A549 (cell line): Measurements from ENCODE around the gene MAP3K9. TPM values are rescaled to one million over a fixed set of nuclear protein-coding genes. Genes with fewer than 3 reads are reported as not detected.

ENCODE experiments used
- ATAC-seq, 2 experiments: fragments of 200-7000 bp in 1 of 2; fragments of >200 bp in 1 of 2; cut with Nextera tagmentation in 1 of 2; cut with Tn5 transposase in 1 of 2; 3 replicates each; pipeline versions ENCODE4 v1.8.0 to v1.9.1; 2018 to 2020; ENCODE audit warnings: mild to moderate bottlenecking in 1 of 2, moderate library complexity in 1 of 2
- CTCF ChIA-PET: fragments of 300-600 bp; sonication (Branson Sonifier 250); formaldehyde crosslinking; extraction: SDS; loops from one replicate; lab custom pipeline; 2021; ENCODE audit warnings: antibody characterized with exemption, inconsistent platforms; lab: Yijun Ruan, JAX
- POLR2A ChIA-PET: fragments of 350-600 bp; formaldehyde crosslinking; extraction: SDS; loops from one replicate; lab custom pipeline; 2021; ENCODE audit warnings: antibody characterized with exemption, inconsistent platforms; lab: Yijun Ruan, JAX
- DNase-seq, 2 experiments: peaks; one replicate each; pipeline versions ENCODE4 v3.0.0 to v3.0.0-alpha.2; 2011 to 2016; ENCODE audit warnings: low read depth in 1 of 2, low spot score in 1 of 2
- FAIRE-seq: peaks from 2 replicates; lab custom pipeline; 2011; peaks lifted over from hg19 to GRCh38; lab: Jason Lieb, UNC
- H3K27ac ChIP-seq, 2 experiments: fragments of >200 bp; sonication (Bioruptor Twin); formaldehyde crosslinking; 3 replicates each; pipeline ENCODE4 v1.5.1; 2016 to 2017
- H3K4me1 ChIP-seq: fragments of >200 bp; sonication (Bioruptor Twin); formaldehyde crosslinking; 3 replicates; pipeline ENCODE4 v1.6.1; 2016
- H3K4me2 ChIP-seq: fragments of >200 bp; sonication (Bioruptor Twin); formaldehyde crosslinking; 3 replicates; pipeline ENCODE4 v1.6.1; 2016
- H3K4me3 ChIP-seq: fragments of >200 bp; sonication (Bioruptor Twin); formaldehyde crosslinking; 3 replicates; pipeline ENCODE4 v1.5.1; 2016
- H3K9me3 ChIP-seq: fragments of >200 bp; sonication (Bioruptor Twin); formaldehyde crosslinking; 3 replicates; pipeline ENCODE4 v1.6.1; 2016
- BCL3 ChIP-seq: fragments of >200 bp; sonication (Bioruptor Twin); formaldehyde crosslinking; IDR thresholded peaks from 3 replicates; pipeline ENCODE4 v1.6.1; 2016
- CEBPB ChIP-seq, 2 experiments: fragments of >200 bp in 1 of 2; sonication (Bioruptor Twin) in 1 of 2; formaldehyde crosslinking in 1 of 2; IDR thresholded peaks; 2 replicates each; pipeline ENCODE4 v1.6.1; 2012 to 2016
- ELK1 ChIP-seq: fragments of 150-350 bp; IDR thresholded peaks from 2 replicates; pipeline ENCODE4 v1.6.1; 2014; ENCODE audit warnings: low read depth, mild to moderate bottlenecking, low read length
- FOXS1 ChIP-seq: fragments of 250-450 bp; sonication (Bioruptor Pico); IDR thresholded peaks from 2 replicates; pipeline ENCODE4 v1.5.0; 2020; ENCODE audit warnings: mild to moderate bottlenecking, moderate library complexity
- GATA3 ChIP-seq: IDR thresholded peaks from 2 replicates; pipeline ENCODE4 v1.6.1; 2012; ENCODE audit warnings: borderline replicate concordance
- HDAC2 ChIP-seq: fragments of 200-600 bp; sonication (generic); IDR thresholded peaks from 2 replicates; pipeline ENCODE4 v1.6.1; 2016
- HEYL ChIP-seq: fragments of 250-450 bp; sonication (Bioruptor Pico); IDR thresholded peaks from 2 replicates; pipeline ENCODE4 v1.8.0; 2021; ENCODE audit warnings: mild to moderate bottlenecking, moderate library complexity
- HMGXB4 ChIP-seq: fragments of 250-450 bp; sonication (Bioruptor Pico); IDR thresholded peaks from 2 replicates; pipeline ENCODE4 v1.5.0; 2021; ENCODE audit warnings: mild to moderate bottlenecking, moderate library complexity, borderline replicate concordance
- JUN ChIP-seq, 2 experiments: fragments of >200 bp; sonication (Bioruptor Twin); formaldehyde crosslinking; IDR thresholded peaks; 2 replicates in 1 of 2; 3 replicates in 1 of 2; pipeline ENCODE4 v1.6.1; 2016 to 2017
- MAX ChIP-seq: IDR thresholded peaks from 2 replicates; pipeline ENCODE4 v1.6.1; 2012
- NFE2L2 ChIP-seq: fragments of 150-350 bp; conservative IDR thresholded peaks from 2 replicates; pipeline ENCODE4 v1.6.1; 2014; ENCODE audit warnings: low read length
- PBX3 ChIP-seq: IDR thresholded peaks from 2 replicates; pipeline ENCODE4 v1.6.1; 2012
- PHF8 ChIP-seq: fragments of 200-600 bp; sonication (generic); IDR thresholded peaks from 2 replicates; pipeline ENCODE4 v1.6.1; 2016; ENCODE audit warnings: low read depth, mild to moderate bottlenecking, antibody characterized with exemption, moderate library complexity, borderline replicate concordance
- POLR2A ChIP-seq: IDR thresholded peaks from 2 replicates; pipeline ENCODE4 v1.6.1; 2012; ENCODE audit warnings: mild to moderate bottlenecking, low read length
- RARB ChIP-seq: fragments of 250-450 bp; sonication (Bioruptor Pico); IDR thresholded peaks from 2 replicates; pipeline ENCODE4 v1.8.0; 2021; ENCODE audit warnings: mild to moderate bottlenecking, moderate library complexity
- REST ChIP-seq: fragments of 200-600 bp; sonication (generic); IDR thresholded peaks from 2 replicates; pipeline ENCODE4 v1.6.1; 2016; ENCODE audit warnings: antibody characterized with exemption, mild to moderate bottlenecking, moderate library complexity
- RFX5 ChIP-seq: fragments of 450-650 bp; IDR thresholded peaks from 2 replicates; pipeline ENCODE4 v1.7.1; 2014; ENCODE audit warnings: antibody characterized with exemption, mild to moderate bottlenecking, moderate library complexity
- TP53 ChIP-seq: fragments of 250-450 bp; sonication (Bioruptor Pico); IDR thresholded peaks from 2 replicates; pipeline ENCODE4 v1.5.0; 2021; ENCODE audit warnings: mild to moderate bottlenecking, moderate library complexity
- ZNF302 ChIP-seq: fragments of 250-450 bp; sonication (Bioruptor Pico); IDR thresholded peaks from 2 replicates; pipeline ENCODE4 v1.9.0; 2021; ENCODE audit warnings: inconsistent platforms, mild to moderate bottlenecking, moderate library complexity
- ZSCAN20 ChIP-seq: fragments of 250-450 bp; sonication (Bioruptor Pico); IDR thresholded peaks from 2 replicates; pipeline ENCODE4 v1.8.0; 2022; ENCODE audit warnings: mild to moderate bottlenecking, moderate library complexity
- WGBS: methylation state at CpG from one replicate; pipeline ENCODE4 v1.1.6; 2017; ENCODE audit errors: missing lambda C conversion rate; 5-methylcytosine and 5-hydroxymethylcytosine counted together
- polyA minus RNA-seq: library from RNA; depleted of rRNA, polyadenylated mRNA; stranded (reverse); fragments of >200 nt; gene quantifications from 2 replicates; pipeline ENCODE4 v1.2.3, GENCODE V29; 2011; rRNA and poly(A)+ RNA removed
- polyA plus RNA-seq, 4 experiments: library from polyadenylated mRNA; depleted of rRNA in 3 of 4; stranded (reverse); fragments of >200 nt; fragmentation: RNase III in 1 of 4; extraction: RNeasy Plus Mini Kit Qiagen cat#74134 plus additional on column Dnase treatment in 1 of 4; gene quantifications; 2 replicates in 3 of 4; 3 replicates in 1 of 4; pipeline ENCODE4 v1.2.3, GENCODE V29; 2011 to 2017

The MAP3K9 gene
- polyA plus RNA-seq (2011; rRNA removed), result 8.5 and 10.2 TPM in 2 replicates
- polyA plus RNA-seq (2012; cell fraction: cytosol; rRNA removed), result 3.0 and 3.8 TPM in 2 replicates
- 6.1 and 7.3 TPM in 2 replicates for polyA plus RNA-seq (2012; cell fraction: nucleus; rRNA removed)
- 5.3 to 6.1 TPM (median 5.4 TPM) in 3 replicates for polyA plus RNA-seq (2017; fragmentation: RNase III; extraction: RNeasy Plus Mini Kit Qiagen cat#74134 plus additional on column Dnase treatment)
- 11.2 and 12.0 TPM in 2 replicates for polyA minus RNA-seq

GRCh38 chr14:70809225-70810219, at the start of gene MAP3K9:
TSS of gene MAP3K9 (minus strand) at chr14:70809513. CDS start at chr14:70809171, 342 bp downstream.
- under 1% methylated on average over 18 of the region's 89 CpGs for WGBS
- H3K4me1 ChIP-seq, result peaks cover 28% of the 10 kb centered on the region

More at GRCh38 chr14:70809225-70810219, at the start of gene MAP3K9:
- TF ChIP-seq FOXS1 (CRISPR knock-in tag), result no peak
- no peak for TF ChIP-seq HMGXB4 (CRISPR knock-in tag)
- TF ChIP-seq ZSCAN20 (CRISPR knock-in tag), result no peak
- TF ChIP-seq GATA3, result no peak
- TF ChIP-seq TP53 (CRISPR knock-in tag), result no peak
- TF ChIP-seq HEYL (CRISPR knock-in tag), result no peak
- no peak for TF ChIP-seq NFE2L2
- no peak for TF ChIP-seq RARB (CRISPR knock-in tag)
- no peak for TF ChIP-seq HDAC2
- peak; percentile 57 for TF ChIP-seq POLR2A
- TF ChIP-seq MAX, result peak; percentile 34; the same call in 1 of the 2 replicates
- TF ChIP-seq RFX5, result no peak
- TF ChIP-seq PHF8, result no peak
- TF ChIP-seq CEBPB (IDR thresholded peaks at IDR 0.05), result no peak
- peak; percentile 41; the same call in 1 of the 2 replicates for TF ChIP-seq REST
- TF ChIP-seq PBX3, result peak; percentile 76; the same call in 1 of the 2 replicates
- 0 out of 3 replicates have a peak, but pooled peaks have one; percentile 16 for TF ChIP-seq BCL3
- TF ChIP-seq ELK1, result no peak
- no peak for TF ChIP-seq ZNF302
- peak in 1 of 2 experiments; percentile 43; a peak in 2 of 5 replicates for TF ChIP-seq JUN (IDR thresholded peaks at IDR 0.05)
- POLR2A ChIA-PET, result interaction anchor here (0.6 to 2.5 kb wide), 10 partner anchors 8 to 1043 kb away, joined by 3 to 18 read pairs (median 4); partner anchors contain the start of genes COX16 and SRSF5
- peak within 1 kb of the TSS; percentile 72 for H3K4me3 ChIP-seq
- peak; percentile 97 for DNase-seq
- peak within 1 kb of the TSS; percentile 98 for H3K4me2 ChIP-seq
- FAIRE-seq, result no peak
- H3K9me3 ChIP-seq, result no peaks in the 10 kb centered on the region
- CTCF ChIA-PET, result interaction anchor here (0.9 to 3.2 kb wide), 13 partner anchors 8 to 208 kb away, joined by 3 to 20 read pairs (median 4); partner anchors contain the start of genes MED6 and PCNX1
- ATAC-seq, result peak; percentile 93 to 95
- peak within 1 kb of the TSS; percentile 81 to 91 for H3K27ac ChIP-seq
